ENCODE results near the gene GRB10. TPM values are rescaled to one million over a fixed set of nuclear protein-coding genes. Genes with fewer than 3 reads are reported as not detected.

The GRB10 gene
- total RNA-seq, 4 donors from 2014 or later: 54.0 to 69.1 (median 61.6) TPM

DNA sequence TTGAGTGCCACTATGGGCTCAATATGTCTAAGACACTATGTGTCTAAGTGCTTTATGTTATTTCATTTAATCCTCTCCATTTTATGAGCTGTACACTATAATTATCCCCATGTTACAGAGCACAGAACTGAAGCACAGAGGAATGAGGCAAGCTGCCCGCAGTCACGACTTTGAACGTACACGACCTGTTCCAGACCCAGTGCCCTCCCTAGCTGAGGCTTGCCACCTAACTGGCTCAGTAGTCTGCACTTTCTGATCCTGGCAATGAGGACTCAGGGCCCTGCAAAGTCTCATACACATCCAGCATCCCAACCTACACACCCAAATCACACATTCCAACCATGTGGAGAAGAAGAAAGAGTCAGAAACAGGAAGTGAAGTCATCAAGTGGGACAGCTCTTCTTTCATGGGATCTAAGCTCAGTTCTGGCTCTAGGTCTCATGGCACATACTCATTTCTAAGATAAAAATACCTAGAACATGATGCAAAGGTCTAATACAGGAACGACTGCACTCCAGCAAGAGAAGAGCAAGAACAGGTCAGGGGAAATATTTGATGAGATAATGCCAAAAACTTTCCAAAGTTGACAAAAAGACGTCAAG lies 175.1 kb downstream of the GRB10 start:
- Histone ChIP-seq H3K27me3 (no peaks in the 10 kb centered on the region), H3K4me1 (no peaks in the 10 kb centered on the region), H3K4me3 (no peak overlapping the region), H3K27ac (replicated peaks in 1 of 4) (no peak overlapping the region), H3K9me3 (no peaks in the 10 kb centered on the region), H3K36me3 (peaks cover 32 to 90% (median 70%) of the 10 kb centered on the region in 4 donors)
- 93% methylated on average over 6 of the region's 6 CpGs for WGBS
- no peak for DNase-seq (ENCODE audit: extremely low spot score)
- intact Hi-C loops (cut with DNase I): loop anchor here (10.0 kb wide), 1 partner anchor 133 kb away; no protein-coding TSS in a partner anchor
- TF ChIP-seq POLR2A (IDR thresholded peaks at IDR 0.05; ENCODE audit: low read depth) (no peak), POLR2AphosphoS5 (IDR thresholded peaks at IDR 0.05) (no peak), EP300 (IDR thresholded peaks at IDR 0.05) (no peak)
- TF ChIP-seq, protein P1, sequence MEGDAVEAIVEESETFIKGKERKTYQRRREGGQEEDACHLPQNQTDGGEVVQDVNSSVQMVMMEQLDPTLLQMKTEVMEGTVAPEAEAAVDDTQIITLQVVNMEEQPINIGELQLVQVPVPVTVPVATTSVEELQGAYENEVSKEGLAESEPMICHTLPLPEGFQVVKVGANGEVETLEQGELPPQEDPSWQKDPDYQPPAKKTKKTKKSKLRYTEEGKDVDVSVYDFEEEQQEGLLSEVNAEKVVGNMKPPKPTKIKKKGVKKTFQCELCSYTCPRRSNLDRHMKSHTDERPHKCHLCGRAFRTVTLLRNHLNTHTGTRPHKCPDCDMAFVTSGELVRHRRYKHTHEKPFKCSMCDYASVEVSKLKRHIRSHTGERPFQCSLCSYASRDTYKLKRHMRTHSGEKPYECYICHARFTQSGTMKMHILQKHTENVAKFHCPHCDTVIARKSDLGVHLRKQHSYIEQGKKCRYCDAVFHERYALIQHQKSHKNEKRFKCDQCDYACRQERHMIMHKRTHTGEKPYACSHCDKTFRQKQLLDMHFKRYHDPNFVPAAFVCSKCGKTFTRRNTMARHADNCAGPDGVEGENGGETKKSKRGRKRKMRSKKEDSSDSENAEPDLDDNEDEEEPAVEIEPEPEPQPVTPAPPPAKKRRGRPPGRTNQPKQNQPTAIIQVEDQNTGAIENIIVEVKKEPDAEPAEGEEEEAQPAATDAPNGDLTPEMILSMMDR (IDR thresholded peaks at IDR 0.05): no peak

DNA sequence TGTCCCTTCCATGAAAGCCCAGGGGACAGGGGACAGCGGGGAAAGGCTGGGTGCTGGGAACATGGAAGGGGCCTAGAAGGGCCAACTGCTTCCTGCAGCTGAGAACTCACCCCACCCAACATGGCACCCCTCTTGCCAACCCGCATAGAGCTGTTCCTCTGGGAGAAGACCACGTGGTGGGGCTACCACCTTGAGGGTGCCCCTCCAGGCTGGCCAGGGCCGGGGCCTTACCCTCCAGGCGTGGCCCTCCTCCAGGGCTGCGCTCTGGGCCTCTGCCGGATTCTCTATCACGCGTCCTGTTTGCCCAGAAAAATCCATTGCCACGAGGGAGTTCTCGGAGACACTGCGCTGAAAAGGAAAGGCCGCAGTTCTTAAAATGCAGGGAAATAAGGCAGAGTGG lies 177.6 kb downstream of the GRB10 start:
- WGBS: 96% methylated on average over 11 of the region's 13 CpGs
- no peak for DNase-seq (ENCODE audit: extremely low spot score)
- Histone ChIP-seq H3K27ac (replicated peaks in 1 of 4) (no peak overlapping the region), H3K36me3 (peaks cover 20 to 77% (median 55%) of the 10 kb centered on the region in 4 donors), H3K27me3 (no peaks in the 10 kb centered on the region), H3K4me1 (peaks cover 0 to 6% (median 0%) of the 10 kb centered on the region in 4 donors), H3K4me3 (no peak overlapping the region), H3K9me3 (no peaks in the 10 kb centered on the region)
- intact Hi-C loops (cut with DNase I): loop anchor here (10.0 kb wide), 1 partner anchor 130 kb away; no protein-coding TSS in a partner anchor
- no peak for TF ChIP-seq POLR2AphosphoS5 (IDR thresholded peaks at IDR 0.05)
- TF ChIP-seq, protein P1 (IDR thresholded peaks at IDR 0.05): no peak
- TF ChIP-seq POLR2A (IDR thresholded peaks at IDR 0.05; ENCODE audit: low read depth): no peak
- no peak for TF ChIP-seq EP300 (IDR thresholded peaks at IDR 0.05)

DNA sequence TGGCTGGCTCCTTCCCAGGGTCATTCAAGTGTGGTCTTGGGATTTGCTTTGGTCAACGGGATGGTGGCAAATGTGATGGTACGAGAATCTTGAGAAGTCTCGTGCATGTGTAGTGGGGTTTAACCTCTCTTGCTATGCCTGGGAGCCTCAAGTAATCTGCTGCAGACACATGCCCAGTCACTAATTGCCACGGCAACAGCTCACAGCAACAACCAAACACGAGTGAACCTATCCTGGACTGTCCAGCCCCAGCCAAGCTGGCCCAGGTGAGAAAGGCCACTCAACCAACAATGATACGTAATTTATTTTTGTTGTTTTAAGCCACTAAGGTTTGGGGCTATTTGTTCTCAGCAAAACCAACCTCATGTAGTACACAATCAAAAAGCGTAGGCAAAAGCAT lies 179.4 kb downstream of the GRB10 start:
- intact Hi-C loops (cut with DNase I): loop anchor here (10.0 kb wide), 1 partner anchor 128 kb away; no protein-coding TSS in a partner anchor
- TF ChIP-seq POLR2AphosphoS5 (IDR thresholded peaks at IDR 0.05) (no peak), POLR2A (IDR thresholded peaks at IDR 0.05; ENCODE audit: low read depth) (no peak), EP300 (IDR thresholded peaks at IDR 0.05) (no peak)
- TF ChIP-seq, protein P1 (IDR thresholded peaks at IDR 0.05): no peak
- Histone ChIP-seq H3K36me3 (peaks cover 25 to 88% (median 65%) of the 10 kb centered on the region in 4 donors), H3K9me3 (no peaks in the 10 kb centered on the region), H3K27me3 (no peaks in the 10 kb centered on the region), H3K4me3 (no peak overlapping the region), H3K4me1 (peaks cover 0 to 6% (median 0%) of the 10 kb centered on the region in 4 donors), H3K27ac (replicated peaks in 1 of 4) (no peak overlapping the region)
- 81% methylated on average over 7 of the region's 7 CpGs for WGBS
- DNase-seq (ENCODE audit: extremely low spot score): no peak

DNA sequence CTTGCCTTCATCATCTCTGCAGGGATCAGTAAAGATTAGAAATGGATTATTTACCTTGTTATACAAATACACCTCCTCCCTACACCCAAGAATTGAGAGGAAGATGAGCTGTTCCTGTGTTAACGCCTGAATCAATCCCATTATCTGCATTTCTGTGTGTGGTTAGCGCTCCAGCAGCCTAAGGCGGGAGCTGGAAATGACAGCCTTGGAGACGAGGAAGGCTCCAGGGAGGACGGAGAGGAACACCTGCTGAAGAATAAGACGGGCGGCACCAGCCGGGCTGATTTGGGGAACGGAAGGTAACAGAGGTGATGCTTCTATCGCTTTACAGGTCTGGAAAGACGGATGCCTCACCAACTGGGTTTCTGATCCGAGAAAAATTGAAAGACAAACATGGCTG lies 183.3 kb downstream of the GRB10 start:
- no peak overlapping the region for H3K27ac ChIP-seq (replicated peaks in 1 of 4)
- intact Hi-C loops (cut with DNase I): loop anchor here (5.0 to 10.0 kb wide), 2 partner anchors 78 to 555 kb away; no protein-coding TSS in a partner anchor
- peaks cover 0 to 9% (median 3%) of the 10 kb centered on the region in 4 donors for H3K4me1 ChIP-seq
- H3K9me3 ChIP-seq: no peaks in the 10 kb centered on the region
- WGBS: 93% methylated on average over 12 of the region's 12 CpGs
- TF ChIP-seq, protein P1 (IDR thresholded peaks at IDR 0.05): no peak
- TF ChIP-seq EP300 (IDR thresholded peaks at IDR 0.05) (no peak), POLR2A (IDR thresholded peaks at IDR 0.05; ENCODE audit: low read depth) (no peak), POLR2AphosphoS5 (IDR thresholded peaks at IDR 0.05) (no peak)
- H3K36me3 ChIP-seq: peaks cover 6 to 82% (median 58%) of the 10 kb centered on the region in 4 donors
- H3K4me3 ChIP-seq: no peak overlapping the region
- DNase-seq (ENCODE audit: extremely low spot score): no peak
- no peaks in the 10 kb centered on the region for H3K27me3 ChIP-seq
